MM.1S (cell line): Measurements from ENCODE around the gene OVOL3.

Experiments
- EZH2 ChIP-seq: fragments of 300-600 bp; sonication (generic); optimal IDR thresholded peaks from 2 replicates; pipeline ENCODE3; 2017; ENCODE audit warnings: low read depth, mild to moderate bottlenecking, antibody characterized with exemption, low read length, mixed read lengths
- EZH2phosphoT487 ChIP-seq: fragments of 300-600 bp; sonication (generic); IDR thresholded peaks from 2 replicates; pipeline ENCODE4 v1.6.1; 2018; ENCODE audit warnings: antibody characterized with exemption, low read length
- TF ChIP-seq, protein P1 (sequence below): fragments of 300-600 bp; sonication (generic); IDR thresholded peaks from 2 replicates; pipeline ENCODE4 v1.5.1; 2016; ENCODE audit warnings: antibody characterized with exemption, low read length, mixed read lengths

DNA sequence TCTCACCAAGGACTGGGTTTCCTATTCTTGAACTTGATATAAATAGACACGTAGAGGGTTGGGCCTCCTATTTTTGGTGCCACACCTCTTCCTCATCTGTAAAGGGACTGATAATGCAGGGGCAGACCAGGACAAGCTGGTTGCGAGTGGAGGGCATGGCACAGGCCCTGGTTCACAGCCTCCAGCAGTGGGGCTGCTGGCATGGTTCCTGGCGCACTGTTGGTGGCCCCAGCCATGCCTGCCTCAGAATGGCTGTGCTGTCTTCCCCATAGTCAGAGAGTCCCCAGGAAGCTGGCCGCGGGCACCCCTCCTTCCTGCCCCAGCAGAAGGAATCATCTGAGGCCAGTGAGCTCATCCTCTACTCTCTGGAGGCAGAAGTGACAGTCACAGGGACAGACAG lies 10.5 kb upstream of the OVOL3 start:
- TF ChIP-seq, protein P1, sequence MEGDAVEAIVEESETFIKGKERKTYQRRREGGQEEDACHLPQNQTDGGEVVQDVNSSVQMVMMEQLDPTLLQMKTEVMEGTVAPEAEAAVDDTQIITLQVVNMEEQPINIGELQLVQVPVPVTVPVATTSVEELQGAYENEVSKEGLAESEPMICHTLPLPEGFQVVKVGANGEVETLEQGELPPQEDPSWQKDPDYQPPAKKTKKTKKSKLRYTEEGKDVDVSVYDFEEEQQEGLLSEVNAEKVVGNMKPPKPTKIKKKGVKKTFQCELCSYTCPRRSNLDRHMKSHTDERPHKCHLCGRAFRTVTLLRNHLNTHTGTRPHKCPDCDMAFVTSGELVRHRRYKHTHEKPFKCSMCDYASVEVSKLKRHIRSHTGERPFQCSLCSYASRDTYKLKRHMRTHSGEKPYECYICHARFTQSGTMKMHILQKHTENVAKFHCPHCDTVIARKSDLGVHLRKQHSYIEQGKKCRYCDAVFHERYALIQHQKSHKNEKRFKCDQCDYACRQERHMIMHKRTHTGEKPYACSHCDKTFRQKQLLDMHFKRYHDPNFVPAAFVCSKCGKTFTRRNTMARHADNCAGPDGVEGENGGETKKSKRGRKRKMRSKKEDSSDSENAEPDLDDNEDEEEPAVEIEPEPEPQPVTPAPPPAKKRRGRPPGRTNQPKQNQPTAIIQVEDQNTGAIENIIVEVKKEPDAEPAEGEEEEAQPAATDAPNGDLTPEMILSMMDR: no peak
- TF ChIP-seq EZH2: no peak
- TF ChIP-seq EZH2phosphoT487: no peak
